DND-41 (cell line): ENCODE measurements around the gene KANSL3.

Experiments
- EZH2 ChIP-seq: IDR thresholded peaks from 3 replicates; pipeline ENCODE4 v1.6.1; 2012; ENCODE audit warnings: borderline replicate concordance, low read depth, mild to moderate bottlenecking, moderate library complexity, low read length, inconsistent platforms; ENCODE audit not compliant: severe bottlenecking
- TF ChIP-seq, protein P1 (sequence below): IDR thresholded peaks from 2 replicates; pipeline ENCODE4 v1.5.1; 2012; ENCODE audit warnings: borderline replicate concordance, low read length, moderate library complexity, mild to moderate bottlenecking; ENCODE audit not compliant: poor library complexity, severe bottlenecking; ENCODE audit errors: extremely low read depth

DNA sequence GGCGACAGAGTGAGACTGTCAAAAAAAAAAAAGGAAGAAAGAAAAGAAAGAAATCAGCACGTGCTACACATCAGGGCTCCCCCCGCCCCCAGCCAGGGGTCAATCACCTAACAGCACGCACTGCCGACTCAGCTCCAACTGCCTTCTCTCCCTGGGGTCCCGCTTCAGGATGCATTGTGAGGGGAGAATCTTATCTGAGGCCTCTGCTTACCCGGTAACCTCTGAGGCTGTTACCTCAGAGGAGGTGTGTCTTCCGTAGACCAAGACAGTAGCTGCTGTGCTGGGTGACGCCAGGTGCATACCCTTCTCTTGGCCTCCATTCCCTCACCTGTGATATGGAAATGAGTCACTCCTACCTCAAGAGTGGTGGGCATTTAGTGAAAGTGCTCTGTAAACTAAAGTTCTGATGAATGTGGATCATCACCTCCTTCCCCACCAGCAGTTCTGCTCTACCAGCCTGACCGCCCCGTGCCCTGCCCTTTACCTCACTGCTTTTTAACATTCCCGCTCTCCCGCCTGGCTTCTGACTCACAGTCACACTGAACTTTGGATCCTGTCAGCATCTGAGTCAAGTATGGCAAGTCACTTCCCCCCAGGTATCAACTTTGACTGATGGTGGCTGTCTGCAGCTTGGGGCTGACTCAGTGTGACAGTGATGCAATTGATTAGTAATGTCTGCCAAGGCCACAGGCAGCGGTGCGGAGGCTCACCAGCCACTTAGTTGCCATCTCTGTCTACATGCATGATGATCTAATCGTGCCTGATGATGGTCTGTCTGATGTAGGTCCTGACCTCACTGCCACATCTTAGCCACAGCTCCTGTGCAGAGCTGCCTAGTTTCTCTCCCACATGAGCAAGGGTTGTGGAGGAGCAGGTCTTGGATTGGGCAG, 81.4 kb downstream of the KANSL3 start:
- no peak for TF ChIP-seq EZH2
- TF ChIP-seq, protein P1, sequence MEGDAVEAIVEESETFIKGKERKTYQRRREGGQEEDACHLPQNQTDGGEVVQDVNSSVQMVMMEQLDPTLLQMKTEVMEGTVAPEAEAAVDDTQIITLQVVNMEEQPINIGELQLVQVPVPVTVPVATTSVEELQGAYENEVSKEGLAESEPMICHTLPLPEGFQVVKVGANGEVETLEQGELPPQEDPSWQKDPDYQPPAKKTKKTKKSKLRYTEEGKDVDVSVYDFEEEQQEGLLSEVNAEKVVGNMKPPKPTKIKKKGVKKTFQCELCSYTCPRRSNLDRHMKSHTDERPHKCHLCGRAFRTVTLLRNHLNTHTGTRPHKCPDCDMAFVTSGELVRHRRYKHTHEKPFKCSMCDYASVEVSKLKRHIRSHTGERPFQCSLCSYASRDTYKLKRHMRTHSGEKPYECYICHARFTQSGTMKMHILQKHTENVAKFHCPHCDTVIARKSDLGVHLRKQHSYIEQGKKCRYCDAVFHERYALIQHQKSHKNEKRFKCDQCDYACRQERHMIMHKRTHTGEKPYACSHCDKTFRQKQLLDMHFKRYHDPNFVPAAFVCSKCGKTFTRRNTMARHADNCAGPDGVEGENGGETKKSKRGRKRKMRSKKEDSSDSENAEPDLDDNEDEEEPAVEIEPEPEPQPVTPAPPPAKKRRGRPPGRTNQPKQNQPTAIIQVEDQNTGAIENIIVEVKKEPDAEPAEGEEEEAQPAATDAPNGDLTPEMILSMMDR, result no peak
